Naive B cell (primary cell): ENCODE data around the gene TCEAL1. TPM values are rescaled to one million over a fixed set of nuclear protein-coding genes. Genes with fewer than 3 reads are reported as not detected.
A peak's percentile ranks its signal among the peaks of the same experiment; 100 is the strongest.
"Not testable (repeated sequence)": the region's sequence is repeated elsewhere in the genome, so short reads cannot be mapped to it uniquely, and the experiment has no call there.

Experiments
- ATAC-seq, 2 donors: fragments of 150-1000 bp; cut with Tn5 transposase; 2 replicates each; pipeline ENCODE4 v1.10.0; 2021; ENCODE audit warnings: low read depth in 2 of 2, mild to moderate bottlenecking in 2 of 2, moderate library complexity in 2 of 2
- DNase-seq: peaks from one replicate; pipeline ENCODE4 v3.0.0; 2022
- H3K27ac Mint-ChIP-seq, 6 donors: one replicate each; pipeline ENCODE4 v1.8.0; 2020 to 2022; ENCODE audit warnings: mild to moderate bottlenecking in 6 of 6, mixed read lengths in 6 of 6, moderate library complexity in 5 of 6, inconsistent platforms in 2 of 6
- H3K27me3 Mint-ChIP-seq, 3 donors: one replicate each; pipeline ENCODE4 v1.8.0; 2021 to 2022; ENCODE audit warnings: mixed read lengths in 3 of 3, mild to moderate bottlenecking in 1 of 3
- H3K36me3 Mint-ChIP-seq, 2 donors: one replicate each; pipeline ENCODE4 v1.8.0; 2020 to 2022; ENCODE audit warnings: mixed read lengths in 2 of 2, inconsistent platforms in 1 of 2, mild to moderate bottlenecking in 1 of 2
- H3K4me1 Mint-ChIP-seq, 3 donors: one replicate each; pipeline ENCODE4 v1.8.0; 2020 to 2022; ENCODE audit warnings: mixed read lengths in 3 of 3, inconsistent platforms in 1 of 3, mild to moderate bottlenecking in 1 of 3, moderate library complexity in 1 of 3
- H3K4me3 Mint-ChIP-seq, 8 donors: one replicate each; pipeline ENCODE4 v1.8.0; 2020 to 2022; ENCODE audit warnings: mild to moderate bottlenecking in 8 of 8, mixed read lengths in 8 of 8, moderate library complexity in 8 of 8, inconsistent platforms in 2 of 8
- H3K9me3 Mint-ChIP-seq, 7 donors: one replicate each; pipeline ENCODE4 v1.8.0; 2020 to 2022; ENCODE audit warnings: mixed read lengths in 7 of 7, mild to moderate bottlenecking in 5 of 7, inconsistent platforms in 2 of 7, moderate library complexity in 1 of 7
- polyA plus RNA-seq, 6 donors: library from polyadenylated mRNA; unstranded; fragments of 300-500 nt; fragmentation: Illumina TruSeq; gene quantifications; one replicate each; pipeline ENCODE4 v1.2.3, GENCODE V29; 2021; ENCODE audit warnings: low read depth in 6 of 6

The TCEAL1 gene, protein sequence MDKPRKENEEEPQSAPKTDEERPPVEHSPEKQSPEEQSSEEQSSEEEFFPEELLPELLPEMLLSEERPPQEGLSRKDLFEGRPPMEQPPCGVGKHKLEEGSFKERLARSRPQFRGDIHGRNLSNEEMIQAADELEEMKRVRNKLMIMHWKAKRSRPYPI
- polyA plus RNA-seq: 10 to 100 TPM; 23.2 to 74.4 (median 26.0) TPM

DNA sequence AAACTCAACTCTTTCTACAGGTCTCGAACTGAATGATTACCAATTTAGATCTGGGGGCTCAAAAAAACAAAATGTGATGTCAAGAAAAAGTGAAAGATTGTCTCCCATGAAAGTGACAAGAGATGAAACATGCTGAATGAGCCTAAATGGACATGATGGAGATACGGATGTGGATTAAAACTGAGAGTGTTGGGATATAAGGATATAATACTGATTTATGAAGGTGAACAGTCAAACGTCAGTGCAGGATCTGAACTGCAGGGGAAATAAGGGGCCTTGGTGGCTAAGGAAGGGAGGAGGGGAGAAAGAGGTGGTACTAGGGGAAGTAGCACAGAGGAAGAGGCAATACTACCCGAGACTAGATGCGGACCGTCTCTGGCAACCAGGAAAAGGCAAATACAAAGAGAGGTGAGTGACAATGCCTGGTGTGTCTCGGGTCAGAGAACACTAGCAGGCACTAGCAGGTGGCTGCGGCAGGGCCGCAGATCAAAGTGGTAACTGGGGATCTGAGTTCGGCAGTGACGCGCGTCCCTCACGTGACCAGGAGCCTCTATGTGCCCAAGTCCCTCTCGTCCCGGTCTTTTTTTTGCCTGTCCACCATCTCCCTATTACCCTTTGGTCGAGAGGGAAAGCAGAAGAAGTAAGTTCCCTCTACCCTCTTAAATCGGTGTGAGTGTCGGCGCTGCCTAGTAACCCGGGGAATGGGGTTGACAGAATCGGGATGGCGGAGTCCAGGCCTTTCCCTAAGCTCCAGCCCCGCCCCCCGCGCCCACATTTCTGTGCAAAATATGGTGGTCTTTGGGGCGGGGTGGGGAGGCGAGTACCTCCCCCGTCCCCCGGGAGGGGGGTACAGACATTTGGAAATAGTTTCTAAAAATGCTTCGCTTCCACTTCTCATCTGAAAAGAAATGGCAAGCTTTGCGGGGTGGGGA is at the start of gene TCEAL1:
Gene TCEAL1 (plus strand): TSS at position 590 of the 932 bp plus-strand sequence. CDS start 942 bp downstream, outside the sequence.
- Mint-ChIP-seq H3K27me3 (no peaks in the 10 kb centered on the region), H3K9me3 (peaks cover 0 to 2% (median 0%) of the 10 kb centered on the region in 7 donors), H3K36me3 (no peaks in the 10 kb centered on the region), H3K4me1 (peaks cover 14 to 24% (median 20%) of the 10 kb centered on the region in 3 donors), H3K4me3 (peak within 1 kb of the TSS; percentile 71 to 94 (median 90)), H3K27ac (peak within 1 kb of the TSS; percentile 77 to 95 (median 89))
- peak; percentile 80 to 82 for ATAC-seq
- DNase-seq: peak; percentile 34

DNA sequence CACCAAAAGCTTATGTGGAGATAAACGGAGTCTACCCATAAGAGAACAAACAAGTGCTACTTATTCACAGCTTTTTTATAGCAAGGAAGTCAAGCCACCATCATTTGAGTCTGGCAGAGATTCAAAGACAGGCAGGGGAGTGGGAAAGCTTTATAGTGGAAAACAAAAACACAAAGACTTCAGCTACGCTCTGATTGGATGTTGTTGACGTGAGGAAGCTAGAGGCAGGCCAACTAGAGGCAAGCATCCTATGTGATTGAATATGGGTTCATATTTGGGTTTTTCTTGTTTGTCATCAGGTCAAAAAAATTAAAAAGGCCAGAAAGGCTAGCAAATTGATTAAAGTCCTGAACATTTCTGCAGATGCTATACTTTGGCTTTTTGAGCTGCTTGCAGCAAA is 44.2 kb upstream of the TCEAL1 start:
- no peak overlapping the region for H3K27ac Mint-ChIP-seq
- H3K9me3 Mint-ChIP-seq: peaks cover 0 to 20% (median 3%) of the 10 kb centered on the region in 7 donors
- H3K27me3 Mint-ChIP-seq: peaks cover 0 to 9% (median 9%) of the 10 kb centered on the region in 3 donors
- H3K4me1 Mint-ChIP-seq: peaks cover 5 to 9% (median 6%) of the 10 kb centered on the region in 3 donors
- no peak for ATAC-seq
- DNase-seq: no peak
- peak overlapping the region in 7 of 8 donors; percentile 13 to 96 (median 88) for H3K4me3 Mint-ChIP-seq
- no peaks in the 10 kb centered on the region for H3K36me3 Mint-ChIP-seq

DNA sequence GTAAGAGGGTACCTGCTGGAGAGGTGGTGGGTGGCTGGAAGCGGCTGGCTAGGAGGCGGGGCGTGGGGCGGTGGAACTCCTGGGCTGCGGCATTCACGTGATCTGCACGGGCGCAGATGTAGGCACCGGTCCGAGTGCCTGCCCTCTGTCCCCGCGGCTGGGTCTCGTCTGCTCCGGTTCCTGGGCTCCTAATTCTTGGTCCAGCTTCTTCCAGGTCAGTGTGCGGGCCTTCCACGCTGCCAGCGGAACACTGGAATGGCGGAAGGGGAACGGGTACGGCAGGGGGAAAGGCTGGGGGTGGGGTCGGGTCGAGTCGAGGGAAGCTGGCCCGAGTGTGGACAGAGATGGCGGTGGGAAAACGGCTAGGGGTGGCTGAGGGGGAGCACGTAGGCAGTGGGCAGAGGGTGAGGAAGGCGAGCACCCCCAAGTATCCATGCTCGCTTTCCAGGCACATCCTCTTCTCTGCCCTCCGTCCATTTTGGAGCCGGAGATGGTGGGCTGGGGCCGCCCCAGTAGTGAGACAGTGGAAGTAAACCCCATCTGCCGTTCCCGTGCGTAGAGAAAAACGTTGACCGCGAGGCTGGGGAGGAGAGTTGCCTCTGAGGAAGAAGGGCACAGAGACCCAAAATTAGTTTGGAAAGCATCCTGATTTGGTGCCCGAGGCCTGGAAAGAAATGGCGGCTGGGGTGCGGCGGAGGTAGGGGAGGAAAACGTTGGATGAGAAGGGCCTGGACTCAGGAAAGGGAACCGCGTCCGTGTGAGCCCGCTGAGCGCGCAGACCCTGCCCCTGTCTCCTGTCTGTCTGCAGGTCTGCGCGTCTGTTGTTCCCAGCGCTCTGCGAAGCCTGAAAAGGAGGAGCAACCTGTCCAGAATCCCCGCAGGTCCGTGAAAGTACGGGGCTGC is 43.1 kb upstream of the TCEAL1 start, which contains the start of gene TCEAL4:
Gene TCEAL4 (plus strand): TSS at position 105 of the 903 bp plus-strand sequence. CDS start 1,161 bp downstream, outside the sequence.
- peak within 1 kb of the TSS; percentile 60 to 89 (median 84) for H3K27ac Mint-ChIP-seq
- peaks cover 6 to 13% (median 9%) of the 10 kb centered on the region in 3 donors for H3K4me1 Mint-ChIP-seq
- ATAC-seq (peak; percentile 87 to 90), DNase-seq (peak; percentile 25)
- peaks cover 0 to 19% (median 3%) of the 10 kb centered on the region in 7 donors for H3K9me3 Mint-ChIP-seq
- H3K27me3 Mint-ChIP-seq: peaks cover 0 to 9% (median 8%) of the 10 kb centered on the region in 3 donors
- no peaks in the 10 kb centered on the region for H3K36me3 Mint-ChIP-seq
- H3K4me3 Mint-ChIP-seq: peak within 1 kb of the TSS; percentile 88 to 96 (median 92)

DNA sequence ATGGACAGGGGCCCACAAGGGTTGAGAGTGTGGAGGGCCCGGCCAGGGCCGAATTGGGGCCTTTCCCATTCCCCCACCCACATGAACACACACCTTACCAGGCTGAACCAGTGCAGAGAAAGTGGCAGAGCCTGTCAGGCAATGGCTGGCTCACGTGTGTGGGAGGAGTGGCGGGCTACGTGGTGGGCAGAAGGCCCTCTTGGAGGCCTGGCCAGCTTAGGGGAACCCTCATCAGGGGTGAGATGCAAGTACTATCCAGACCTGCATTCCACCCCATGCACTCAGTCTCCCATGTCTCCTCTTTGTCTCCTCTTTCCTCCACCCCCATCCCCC is 42.5 kb upstream of the TCEAL1 start:
- Mint-ChIP-seq H3K9me3 (peaks cover 0 to 14% (median 3%) of the 10 kb centered on the region in 7 donors), H3K36me3 (no peaks in the 10 kb centered on the region), H3K4me1 (peaks cover 6 to 13% (median 9%) of the 10 kb centered on the region in 3 donors), H3K27me3 (peaks cover 0 to 9% (median 2%) of the 10 kb centered on the region in 3 donors), H3K27ac (peak overlapping the region in 5 of 6 donors; percentile 60 to 89 (median 79)), H3K4me3 (peak overlapping the region; percentile 88 to 96 (median 92))
- ATAC-seq (peak in 1 of 2 donors; percentile 12), DNase-seq (no peak)

DNA sequence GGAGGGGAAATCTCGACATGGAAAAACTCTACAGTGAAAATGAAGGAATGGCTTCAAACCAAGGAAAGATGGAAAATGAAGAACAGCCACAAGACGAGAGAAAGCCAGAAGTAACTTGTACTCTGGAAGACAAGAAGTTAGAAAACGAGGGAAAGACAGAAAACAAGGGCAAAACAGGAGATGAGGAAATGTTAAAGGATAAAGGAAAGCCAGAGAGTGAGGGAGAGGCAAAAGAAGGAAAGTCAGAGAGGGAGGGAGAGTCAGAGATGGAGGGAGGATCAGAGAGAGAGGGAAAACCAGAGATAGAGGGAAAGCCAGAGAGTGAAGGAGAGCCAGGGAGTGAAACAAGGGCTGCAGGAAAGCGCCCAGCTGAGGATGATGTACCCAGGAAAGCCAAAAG is 42.1 kb upstream of the TCEAL1 start:
- Mint-ChIP-seq H3K36me3 (no peaks in the 10 kb centered on the region), H3K4me1 (peaks cover 9 to 13% (median 9%) of the 10 kb centered on the region in 3 donors), H3K9me3 (peaks cover 0 to 14% (median 5%) of the 10 kb centered on the region in 7 donors), H3K27me3 (peaks cover 0 to 8% (median 0%) of the 10 kb centered on the region in 3 donors), H3K27ac (peak overlapping the region in 3 of 6 donors; percentile 60 to 89 (median 79)), H3K4me3 (peak overlapping the region in 7 of 8 donors; percentile 58 to 96 (median 93))
- DNase-seq (no peak), ATAC-seq (no peak)

DNA sequence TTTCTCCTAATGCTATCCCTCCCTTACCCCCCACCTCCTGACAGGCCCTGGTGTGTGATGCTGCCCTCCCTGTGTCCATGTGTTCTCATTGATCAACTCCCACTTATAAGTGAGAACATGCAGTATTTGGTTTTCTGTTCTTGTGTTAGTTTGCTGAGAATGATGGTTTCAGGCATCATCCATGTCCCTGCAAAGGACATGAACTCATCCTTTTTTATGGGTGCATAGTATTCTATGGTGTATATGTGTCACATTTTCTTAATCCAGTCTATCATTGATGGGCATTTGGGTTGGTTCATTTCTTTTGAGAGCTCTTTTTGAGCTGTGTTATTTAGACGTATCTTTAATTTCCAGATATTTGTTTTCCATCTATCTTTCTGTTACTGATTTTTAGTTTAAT is 36.5 kb upstream of the TCEAL1 start:
- not testable (repeated sequence) for DNase-seq, ATAC-seq, H3K36me3 Mint-ChIP-seq, H3K4me3 Mint-ChIP-seq, H3K4me1 Mint-ChIP-seq, H3K27me3 Mint-ChIP-seq, H3K27ac Mint-ChIP-seq, H3K9me3 Mint-ChIP-seq

DNA sequence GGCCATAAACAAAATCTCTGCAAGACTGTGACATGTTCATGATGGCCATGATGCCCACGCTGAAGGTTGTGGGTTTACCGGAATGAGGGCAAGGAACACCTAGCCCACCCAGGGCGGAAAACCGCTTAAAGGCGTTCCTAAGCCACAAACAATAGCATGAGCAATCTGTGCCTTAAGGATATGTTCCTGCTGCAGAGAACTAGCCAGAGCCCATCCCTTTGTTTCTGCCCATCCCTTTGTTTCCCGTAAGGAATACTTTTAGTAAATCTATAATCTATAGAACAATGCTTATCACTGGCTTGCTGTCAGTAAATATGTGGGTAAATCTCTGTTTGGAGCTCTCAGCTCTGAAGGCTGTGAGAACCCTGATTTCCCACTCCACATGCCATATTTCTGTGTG is 33.6 kb upstream of the TCEAL1 start:
- not testable (repeated sequence) for H3K4me1 Mint-ChIP-seq, H3K36me3 Mint-ChIP-seq, H3K27ac Mint-ChIP-seq, H3K27me3 Mint-ChIP-seq, ATAC-seq, H3K9me3 Mint-ChIP-seq, DNase-seq, H3K4me3 Mint-ChIP-seq

DNA sequence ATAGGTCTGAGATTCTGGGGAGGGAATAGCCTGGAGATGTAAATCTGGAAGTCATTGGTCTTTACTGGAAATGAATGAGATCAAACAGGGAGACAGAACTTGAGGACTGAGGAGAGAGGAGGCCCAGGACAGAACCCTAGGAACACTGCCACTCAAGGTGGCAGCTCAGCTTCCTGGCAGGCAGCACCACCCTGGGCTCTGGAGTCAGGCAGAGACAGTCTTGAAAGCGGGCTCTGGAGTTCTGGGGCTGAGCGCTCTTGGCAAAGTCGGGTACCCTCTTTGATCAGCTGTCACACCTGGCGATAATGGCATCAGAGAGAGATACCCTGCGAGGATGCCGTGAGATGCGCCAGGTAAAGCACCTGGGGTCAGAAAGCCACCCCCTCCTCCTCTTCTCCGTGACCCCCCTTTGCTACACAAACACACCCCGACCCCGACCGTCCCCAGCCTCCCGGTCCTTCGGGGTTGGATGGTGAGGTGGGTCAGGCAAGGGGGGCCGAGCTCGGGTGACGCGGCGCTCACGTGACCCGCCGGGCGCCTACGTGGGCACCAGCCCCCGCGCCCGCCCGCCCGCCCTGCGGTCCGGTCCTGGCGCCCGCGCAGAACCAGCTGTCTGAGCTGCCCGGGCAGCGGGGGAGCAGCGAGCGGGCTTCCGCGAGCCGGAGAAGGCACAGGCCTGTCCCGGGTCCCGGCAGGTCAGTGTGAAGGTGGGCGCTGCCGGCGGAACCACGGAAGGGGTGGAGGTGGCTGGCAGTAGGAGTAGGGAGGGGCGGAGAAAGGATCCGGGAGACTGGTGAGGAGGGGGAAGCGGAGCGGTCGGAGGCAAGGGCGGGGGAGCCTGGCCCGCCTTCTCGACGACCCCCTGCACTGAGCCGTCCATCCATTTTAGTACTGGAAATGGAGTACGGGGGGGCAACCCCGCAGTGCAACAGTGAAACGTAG is 21.1 kb upstream of the TCEAL1 start, which contains the start of gene TCEAL3:
Gene TCEAL3 (plus strand): TSS at position 600 of the 942 bp plus-strand sequence. CDS start 1,102 bp downstream, outside the sequence.
- peak within 1 kb of the TSS; percentile 36 to 96 (median 86) for H3K27ac Mint-ChIP-seq
- ATAC-seq (peak; percentile 88 to 90), DNase-seq (peak; percentile 57)
- peaks cover 0 to 4% (median 0%) of the 10 kb centered on the region in 7 donors for H3K9me3 Mint-ChIP-seq
- peak within 1 kb of the TSS; percentile 68 to 93 (median 87) for H3K4me3 Mint-ChIP-seq
- H3K27me3 Mint-ChIP-seq: peaks cover 0 to 26% (median 4%) of the 10 kb centered on the region in 3 donors
- H3K36me3 Mint-ChIP-seq: no peaks in the 10 kb centered on the region
- H3K4me1 Mint-ChIP-seq: peaks cover 8 to 17% (median 13%) of the 10 kb centered on the region in 3 donors

DNA sequence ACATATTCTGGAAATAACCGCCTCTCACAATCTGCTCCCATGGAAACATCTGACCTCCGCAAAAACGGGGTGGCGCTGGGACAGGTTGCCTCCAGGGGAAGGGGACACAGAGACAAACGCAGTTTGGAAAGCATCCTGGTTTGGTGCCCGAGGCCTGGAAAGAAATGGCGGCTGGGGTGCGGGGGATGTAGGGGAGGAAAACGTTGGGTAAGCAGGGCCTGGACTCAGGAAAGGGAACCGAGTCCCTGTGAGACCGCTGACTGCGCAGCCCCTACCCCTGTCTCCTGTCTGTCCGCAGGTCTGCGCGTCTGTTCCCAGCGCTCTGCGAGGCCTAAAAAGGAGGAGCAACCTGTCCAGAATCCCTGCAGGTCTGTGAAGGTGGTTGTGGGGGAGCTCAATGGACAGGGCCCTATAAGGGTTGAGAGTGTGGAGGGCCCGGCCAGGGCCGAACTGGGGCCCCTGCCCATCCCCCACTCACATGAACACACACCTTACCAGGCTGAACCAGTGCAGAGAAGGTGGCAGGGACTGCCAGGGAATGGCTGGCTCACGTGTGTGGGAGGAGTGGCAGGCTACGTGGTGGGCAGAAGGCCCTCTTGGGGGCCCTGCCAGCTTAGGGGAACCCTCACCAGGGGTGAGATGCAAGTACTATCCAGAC is 20.3 kb upstream of the TCEAL1 start:
- no peak for DNase-seq
- Mint-ChIP-seq H3K9me3 (peaks cover 0 to 4% (median 0%) of the 10 kb centered on the region in 7 donors), H3K27ac (peak overlapping the region; percentile 28 to 96 (median 86)), H3K27me3 (peaks cover 0 to 26% (median 4%) of the 10 kb centered on the region in 3 donors), H3K4me3 (peak overlapping the region; percentile 68 to 93 (median 87)), H3K36me3 (no peaks in the 10 kb centered on the region), H3K4me1 (peaks cover 8 to 13% (median 13%) of the 10 kb centered on the region in 3 donors)
- ATAC-seq: peak; percentile 11 to 16

DNA sequence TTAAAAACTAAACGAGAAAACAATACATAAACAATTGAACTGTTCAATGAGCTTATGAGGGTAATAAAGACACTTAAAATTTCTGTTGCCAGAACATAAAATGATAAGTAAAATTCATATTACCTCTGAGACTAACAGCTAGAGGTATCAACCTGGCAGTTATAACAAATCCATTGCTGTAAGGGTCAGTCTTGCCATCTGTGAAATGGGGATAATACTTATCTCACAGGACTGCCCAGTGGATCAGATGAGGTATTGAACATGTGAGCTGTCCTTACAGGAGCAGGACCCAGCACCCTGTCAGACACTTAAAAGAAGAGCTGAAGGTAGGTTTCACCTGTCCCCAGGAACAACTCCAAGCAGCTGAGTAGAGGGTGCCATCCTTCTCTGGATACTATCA is 18.5 kb upstream of the TCEAL1 start:
- Mint-ChIP-seq H3K9me3 (peaks cover 0 to 4% (median 0%) of the 10 kb centered on the region in 7 donors), H3K4me3 (peak overlapping the region in 4 of 8 donors; percentile 0 to 65 (median 28)), H3K27me3 (peaks cover 0 to 26% (median 4%) of the 10 kb centered on the region in 3 donors), H3K36me3 (no peaks in the 10 kb centered on the region), H3K4me1 (peaks cover 8 to 13% (median 13%) of the 10 kb centered on the region in 3 donors), H3K27ac (peak overlapping the region in 2 of 6 donors; percentile 17 to 74)
- no peak for DNase-seq
- no peak for ATAC-seq

DNA sequence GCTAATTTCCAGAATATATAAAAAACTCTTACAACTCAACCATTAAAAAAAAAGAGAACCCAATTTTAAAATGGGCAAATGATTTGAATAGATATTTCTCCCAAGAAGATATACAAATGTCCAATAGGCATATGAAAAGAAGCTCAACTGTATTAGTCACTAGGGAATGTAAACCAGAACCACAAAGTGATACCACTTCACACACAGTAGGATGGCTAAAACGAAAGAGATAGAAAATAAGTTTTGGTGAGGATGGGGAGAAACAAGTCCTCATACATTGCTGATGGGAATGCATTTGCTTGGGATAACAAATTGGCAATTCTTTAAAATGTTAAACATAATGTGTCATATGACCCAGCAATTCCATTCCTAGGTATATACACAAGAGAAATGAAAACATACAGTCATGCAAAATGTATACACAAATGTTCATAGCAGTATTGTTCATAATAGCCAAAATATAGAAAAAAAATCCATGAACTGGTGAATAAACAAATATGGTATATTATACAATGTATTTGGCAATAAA is 15.3 kb upstream of the TCEAL1 start:
- ATAC-seq: no peak
- no peak for DNase-seq
- Mint-ChIP-seq H3K4me1 (peaks cover 2 to 6% (median 4%) of the 10 kb centered on the region in 3 donors), H3K27ac (no peak overlapping the region), H3K27me3 (peaks cover 0 to 17% (median 0%) of the 10 kb centered on the region in 3 donors), H3K9me3 (peaks cover 0 to 4% (median 0%) of the 10 kb centered on the region in 7 donors), H3K36me3 (no peaks in the 10 kb centered on the region), H3K4me3 (no peak overlapping the region)
